Tibial nerve (tissue), 4 donors: Measurements from ENCODE around the gene NLRP1. TPM values are rescaled to one million over a fixed set of nuclear protein-coding genes. Genes with fewer than 3 reads are reported as not detected.

Source experiments
- DNase-seq, 2 donors: peaks; one replicate each; pipeline ENCODE4 v3.0.0-alpha.2; 2019; ENCODE audit warnings: low spot score in 2 of 2
- H3K27ac ChIP-seq, 4 donors: fragments of 200-600 bp; sonication (generic) in 3 of 4; one replicate each; pipeline ENCODE4 v1.5.1; 2017 to 2019; ENCODE audit warnings: mild to moderate bottlenecking in 1 of 4
- H3K27me3 ChIP-seq, 2 donors: fragments of 200-600 bp; sonication (generic) in 1 of 2; one replicate each; pipeline versions ENCODE4 v1.5.1 to v1.6.0; 2017 to 2019
- H3K36me3 ChIP-seq, 3 donors: fragments of 200-600 bp; sonication (generic); one replicate each; pipeline ENCODE4 v1.5.1; 2018 to 2019
- H3K4me1 ChIP-seq, 4 donors: fragments of 200-600 bp; sonication (generic) in 3 of 4; one replicate each; pipeline ENCODE4 v1.5.1; 2017 to 2019
- H3K4me3 ChIP-seq, 4 donors: fragments of 200-600 bp; sonication (generic) in 3 of 4; one replicate each; pipeline ENCODE4 v1.5.1; 2017 to 2019; ENCODE audit warnings: mild to moderate bottlenecking in 1 of 4, moderate library complexity in 1 of 4
- H3K9me3 ChIP-seq, 4 donors: fragments of 200-600 bp; sonication (generic) in 3 of 4; one replicate each; pipeline ENCODE4 v1.5.1; 2017 to 2019
- EP300 ChIP-seq, 2 donors: sonication (generic); formaldehyde crosslinking; IDR thresholded peaks; one replicate each; pipeline ENCODE4 v1.6.1; 2017; ENCODE audit warnings: antibody characterized with exemption in 2 of 2, mild to moderate bottlenecking in 1 of 2
- POLR2A ChIP-seq, 2 donors: fragments of 450-650 bp; IDR thresholded peaks; one replicate each; pipeline ENCODE4 v1.6.1; 2017; ENCODE audit warnings: antibody characterized with exemption in 2 of 2, mild to moderate bottlenecking in 2 of 2, moderate library complexity in 2 of 2
- WGBS, 2 donors: methylation state at CpG; one replicate each; pipeline ENCODE4 v1.1.5; 2018; 5-methylcytosine and 5-hydroxymethylcytosine counted together
- total RNA-seq, 4 donors: library from RNA; depleted of rRNA; stranded (reverse); fragments of >200 nt; gene quantifications; one replicate each; pipeline ENCODE4 v1.1.0, GENCODE V29; 2016
- TF ChIP-seq, protein P1 (sequence below), 5 experiments: fragments of 200-600 bp in 3 of 5; fragments of 450-650 bp in 2 of 5; sonication (generic) in 3 of 5; IDR thresholded peaks; one replicate each; pipeline ENCODE4 v1.5.1; 2016 to 2019; ENCODE audit warnings: antibody characterized with exemption in 5 of 5, mild to moderate bottlenecking in 3 of 5, moderate library complexity in 2 of 5

Gene NLRP1
- total RNA-seq, 4 donors from 2014 or later, result 33.0 to 52.4 (median 36.6) TPM

- Histone ChIP-seq H3K4me3 (no peak overlapping the region), H3K9me3 (no peaks in the 10 kb centered on the region), H3K27me3 (no peaks in the 10 kb centered on the region), H3K27ac (no peak overlapping the region), H3K36me3 (no peaks in the 10 kb centered on the region), H3K4me1 (no peaks in the 10 kb centered on the region)
- DNase-seq, result no peak
- no peak for TF ChIP-seq EP300 (IDR thresholded peaks at IDR 0.05)
- no peak for TF ChIP-seq POLR2A (IDR thresholded peaks at IDR 0.05)
- TF ChIP-seq, protein P1, sequence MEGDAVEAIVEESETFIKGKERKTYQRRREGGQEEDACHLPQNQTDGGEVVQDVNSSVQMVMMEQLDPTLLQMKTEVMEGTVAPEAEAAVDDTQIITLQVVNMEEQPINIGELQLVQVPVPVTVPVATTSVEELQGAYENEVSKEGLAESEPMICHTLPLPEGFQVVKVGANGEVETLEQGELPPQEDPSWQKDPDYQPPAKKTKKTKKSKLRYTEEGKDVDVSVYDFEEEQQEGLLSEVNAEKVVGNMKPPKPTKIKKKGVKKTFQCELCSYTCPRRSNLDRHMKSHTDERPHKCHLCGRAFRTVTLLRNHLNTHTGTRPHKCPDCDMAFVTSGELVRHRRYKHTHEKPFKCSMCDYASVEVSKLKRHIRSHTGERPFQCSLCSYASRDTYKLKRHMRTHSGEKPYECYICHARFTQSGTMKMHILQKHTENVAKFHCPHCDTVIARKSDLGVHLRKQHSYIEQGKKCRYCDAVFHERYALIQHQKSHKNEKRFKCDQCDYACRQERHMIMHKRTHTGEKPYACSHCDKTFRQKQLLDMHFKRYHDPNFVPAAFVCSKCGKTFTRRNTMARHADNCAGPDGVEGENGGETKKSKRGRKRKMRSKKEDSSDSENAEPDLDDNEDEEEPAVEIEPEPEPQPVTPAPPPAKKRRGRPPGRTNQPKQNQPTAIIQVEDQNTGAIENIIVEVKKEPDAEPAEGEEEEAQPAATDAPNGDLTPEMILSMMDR (IDR thresholded peaks at IDR 0.05), result no peak
- WGBS, 2 donors, result 86 to 87% methylated on average over 8 of the region's 8 CpGs
Measured at GRCh38 chr17:5509482-5509881, 74.8 kb downstream of the NLRP1 start.

- H3K9me3 ChIP-seq, result no peaks in the 10 kb centered on the region
- H3K4me3 ChIP-seq, result no peak overlapping the region
- H3K4me1 ChIP-seq, result no peaks in the 10 kb centered on the region
- no peaks in the 10 kb centered on the region for H3K27me3 ChIP-seq
- no peaks in the 10 kb centered on the region for H3K36me3 ChIP-seq
- no peak overlapping the region for H3K27ac ChIP-seq
- no peak for DNase-seq
- 11 to 39% methylated on average over 4 of the region's 4 CpGs for WGBS, 2 donors
- TF ChIP-seq POLR2A (IDR thresholded peaks at IDR 0.05) (no peak), EP300 (IDR thresholded peaks at IDR 0.05) (no peak)
- TF ChIP-seq, protein P1 (IDR thresholded peaks at IDR 0.05), result no peak
Measured at GRCh38 chr17:5508810-5509209, 75.5 kb downstream of the NLRP1 start.

DNA sequence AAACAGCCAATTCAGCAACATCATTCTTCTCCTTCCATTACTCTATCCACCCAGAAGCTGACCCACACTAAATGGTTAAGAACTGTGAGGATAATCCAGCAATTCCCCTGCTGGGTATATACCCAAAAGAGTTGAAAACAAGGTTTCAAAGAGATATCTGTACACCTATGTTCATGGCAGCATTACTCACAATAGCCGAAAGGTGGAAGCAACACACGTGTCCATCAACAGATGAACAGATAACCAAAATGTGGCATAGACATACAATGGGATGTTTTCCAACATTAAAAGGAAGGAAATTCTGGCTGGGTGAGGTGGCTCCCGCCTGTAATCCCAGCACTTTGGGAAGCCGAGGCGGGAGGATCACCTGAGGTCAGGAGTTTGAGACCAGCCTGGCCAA lies 78.0 kb downstream of the NLRP1 start:
- DNase-seq, result no peak
- H3K36me3 ChIP-seq, result no peaks in the 10 kb centered on the region
- H3K4me1 ChIP-seq, result peaks cover 0 to 3% (median 0%) of the 10 kb centered on the region in 4 donors
- H3K27me3 ChIP-seq, result no peaks in the 10 kb centered on the region
- no peak overlapping the region for H3K4me3 ChIP-seq
- no peak for TF ChIP-seq EP300 (IDR thresholded peaks at IDR 0.05)
- TF ChIP-seq POLR2A (IDR thresholded peaks at IDR 0.05), result no peak
- TF ChIP-seq, protein P1 (IDR thresholded peaks at IDR 0.05), result no peak
- H3K27ac ChIP-seq, result no peak overlapping the region
- no peaks in the 10 kb centered on the region for H3K9me3 ChIP-seq
- WGBS, 2 donors, result 89 to 92% methylated on average over 5 of the region's 5 CpGs

GRCh38 chr17:5502552-5502951 lies 81.8 kb downstream of the NLRP1 start:
- no peaks in the 10 kb centered on the region for H3K9me3 ChIP-seq
- TF ChIP-seq, protein P1 (IDR thresholded peaks at IDR 0.05), result no peak
- TF ChIP-seq POLR2A (IDR thresholded peaks at IDR 0.05) (no peak), EP300 (IDR thresholded peaks at IDR 0.05) (no peak)
- no peak overlapping the region for H3K27ac ChIP-seq
- no peaks in the 10 kb centered on the region for H3K27me3 ChIP-seq
- H3K36me3 ChIP-seq, result no peaks in the 10 kb centered on the region
- WGBS, 2 donors, result 92 to 98% methylated on average over 4 of the region's 4 CpGs
- peaks cover 0 to 22% (median 4%) of the 10 kb centered on the region in 4 donors for H3K4me1 ChIP-seq
- H3K4me3 ChIP-seq, result no peak overlapping the region
- DNase-seq, result no peak

DNA sequence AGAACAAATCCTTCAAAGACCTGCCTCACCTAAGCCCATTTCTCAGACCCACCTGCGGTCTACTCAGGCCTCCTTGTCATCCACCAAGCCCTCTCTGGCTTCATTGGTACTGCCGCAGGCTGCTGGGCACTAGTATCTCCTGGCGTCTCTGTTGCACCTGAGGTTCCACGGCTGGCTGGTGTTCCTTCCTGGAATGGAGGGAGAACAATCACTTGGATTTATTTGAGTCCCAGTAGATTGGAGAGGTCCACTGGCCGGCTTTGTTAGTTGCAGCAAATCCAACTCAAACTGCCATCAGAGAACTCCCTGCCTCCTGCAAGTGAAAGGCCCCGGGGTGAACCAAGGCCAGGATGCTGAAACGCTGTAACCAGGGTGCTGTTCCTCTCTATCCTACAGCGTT lies 82.6 kb downstream of the NLRP1 start:
- Histone ChIP-seq H3K27ac (no peak overlapping the region), H3K36me3 (no peaks in the 10 kb centered on the region), H3K4me1 (peaks cover 0 to 22% (median 4%) of the 10 kb centered on the region in 4 donors), H3K9me3 (no peaks in the 10 kb centered on the region), H3K4me3 (no peak overlapping the region), H3K27me3 (no peaks in the 10 kb centered on the region)
- TF ChIP-seq EP300 (IDR thresholded peaks at IDR 0.05) (no peak), POLR2A (IDR thresholded peaks at IDR 0.05) (no peak)
- TF ChIP-seq, protein P1 (IDR thresholded peaks at IDR 0.05), result no peak
- 85% methylated on average over 8 of the region's 8 CpGs for WGBS, 2 donors
- DNase-seq, result no peak
